Bronchial epithelial cell (primary cell): ENCODE results near the gene OSBP2. TPM values are rescaled to one million over a fixed set of nuclear protein-coding genes. Genes with fewer than 3 reads are reported as not detected.

Source experiments
- DNase-seq: peaks from one replicate; pipeline ENCODE4 v3.0.0-alpha.2; 2010; ENCODE audit warnings: low read depth
- FAIRE-seq: peaks from 2 replicates; lab custom pipeline; 2011; peaks lifted over from hg19 to GRCh38; lab: Jason Lieb, UNC
- H3K27me3 ChIP-seq: 2 replicates; pipeline ENCODE4 v1.5.1; 2011; ENCODE audit warnings: low read length; ENCODE audit not compliant: control insufficient read depth, insufficient read depth
- H3K36me3 ChIP-seq: 2 replicates; pipeline ENCODE4 v1.5.1; 2011; ENCODE audit warnings: low read length; ENCODE audit not compliant: control insufficient read depth, insufficient read depth
- H3K4me3 ChIP-seq: 2 replicates; pipeline ENCODE4 v1.5.1; 2011; ENCODE audit warnings: mild to moderate bottlenecking, low read depth, low read length, control low read depth
- CTCF ChIP-seq: IDR thresholded peaks from 2 replicates; pipeline ENCODE4 v1.5.1; 2011; ENCODE audit warnings: mild to moderate bottlenecking, moderate library complexity, low read length, control low read depth, inconsistent platforms; ENCODE audit not compliant: insufficient read depth, severe bottlenecking
- total RNA-seq: library from RNA; depleted of rRNA; stranded (reverse); fragments of >200 nt; gene quantifications from 2 replicates; pipeline ENCODE4 v1.2.1, GENCODE V29; 2014

Gene OSBP2
- total RNA-seq, 1 donor from 2014 or later: 23.4 TPM

- no peak for TF ChIP-seq CTCF
- FAIRE-seq (no peak), DNase-seq (no peak)
- Histone ChIP-seq H3K36me3 (no peaks in the 10 kb centered on the region), H3K27me3 (no peaks in the 10 kb centered on the region), H3K4me3 (no peak overlapping the region)
Measured at GRCh38 chr22:30879415-30879797, 184.7 kb downstream of the OSBP2 start.

GRCh38 chr22:30880181-30880601, 185.5 kb downstream of the OSBP2 start:
- no peaks in the 10 kb centered on the region for H3K36me3 ChIP-seq
- H3K27me3 ChIP-seq: no peaks in the 10 kb centered on the region
- DNase-seq: no peak
- no peak for FAIRE-seq
- no peak overlapping the region for H3K4me3 ChIP-seq
- no peak for TF ChIP-seq CTCF

- H3K36me3 ChIP-seq: no peaks in the 10 kb centered on the region
- H3K4me3 ChIP-seq: no peak overlapping the region
- no peak for DNase-seq
- TF ChIP-seq CTCF: no peak
- no peaks in the 10 kb centered on the region for H3K27me3 ChIP-seq
- FAIRE-seq: no peak
Measured at GRCh38 chr22:30880847-30881246, 186.2 kb downstream of the OSBP2 start.

- FAIRE-seq: no peak
- no peak for TF ChIP-seq CTCF
Measured at GRCh38 chr22:30881361-30882183, 186.9 kb downstream of the OSBP2 start.

GRCh38 chr22:30882184-30882717, 187.6 kb downstream of the OSBP2 start:
- H3K36me3 ChIP-seq: no peaks in the 10 kb centered on the region
- FAIRE-seq (no peak), DNase-seq (no peak)
- TF ChIP-seq CTCF: no peak
- no peaks in the 10 kb centered on the region for H3K27me3 ChIP-seq
- H3K4me3 ChIP-seq: no peak overlapping the region

More at GRCh38 chr22:30881361-30882183, 186.9 kb downstream of the OSBP2 start:
- Histone ChIP-seq H3K4me3 (no peak overlapping the region), H3K27me3 (no peaks in the 10 kb centered on the region), H3K36me3 (no peaks in the 10 kb centered on the region)
- DNase-seq: no peak
